Tongue (tissue), 2 donors: ENCODE measurements around the gene PPM1G. TPM values are rescaled to one million over a fixed set of nuclear protein-coding genes. Genes with fewer than 3 reads are reported as not detected.
"Not testable (repeated sequence)": the region's sequence is repeated elsewhere in the genome, so short reads cannot be mapped to it uniquely, and the experiment has no call there.

Source experiments
- DNase-seq: peaks from one replicate; pipeline ENCODE4 v3.0.0-alpha.2; 2015
- total RNA-seq: library from RNA; depleted of rRNA; stranded (reverse); fragments of >200 nt; gene quantifications from one replicate; pipeline ENCODE4 v1.2.3, GENCODE V29; 2014

PPM1G gene
- total RNA-seq, 1 donor from 2014 or later = 41.3 TPM

DNA sequence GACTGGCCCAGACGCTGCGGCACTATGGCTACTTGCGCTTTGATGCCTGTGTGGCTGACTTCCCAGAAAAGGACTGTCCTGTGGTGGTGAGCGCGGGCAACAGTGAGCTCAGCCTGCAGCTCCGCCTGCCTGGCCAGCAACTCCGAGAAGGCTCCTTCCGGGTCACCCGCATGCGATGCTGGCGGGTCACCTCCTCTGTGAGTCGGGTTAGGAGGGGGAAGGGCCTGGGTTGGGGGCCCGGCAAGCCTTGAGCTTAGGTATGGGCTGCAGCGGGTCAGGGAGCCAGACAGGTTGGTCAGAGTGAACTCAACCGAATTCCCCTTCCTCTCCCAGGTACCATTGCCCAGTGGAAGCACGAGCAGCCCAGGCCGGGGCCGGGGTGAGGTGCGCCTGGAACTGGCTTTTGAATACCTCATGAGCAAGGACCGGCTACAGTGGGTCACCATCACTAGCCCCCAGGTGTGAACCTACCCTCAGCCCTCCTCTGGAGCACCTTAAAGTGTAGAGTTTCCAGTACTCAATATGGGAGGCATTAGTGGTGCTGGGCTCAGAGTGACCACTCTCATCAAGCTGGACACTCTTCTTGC is 33.8 kb downstream of the PPM1G start:
- DNase-seq = no peak

DNA sequence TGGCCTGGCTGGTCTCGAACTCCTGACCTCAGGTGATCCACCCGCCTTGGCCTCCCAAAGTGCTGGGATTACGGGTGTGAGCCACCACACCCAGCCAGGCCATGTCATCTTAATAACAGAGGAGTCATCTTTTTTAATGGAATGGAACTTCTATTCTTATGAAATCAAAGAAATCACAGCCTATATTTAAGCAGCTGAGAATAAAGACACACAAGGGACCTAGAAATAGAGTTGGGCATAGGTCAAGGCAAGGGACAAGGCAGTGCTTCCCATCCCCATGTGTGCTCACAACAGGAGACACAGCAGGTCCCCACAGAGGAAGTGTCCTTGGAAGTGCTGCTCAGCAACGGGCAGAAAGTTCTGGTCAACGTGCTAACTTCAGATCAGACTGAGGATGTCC is 35.8 kb downstream of the PPM1G start:
- DNase-seq = no peak

DNA sequence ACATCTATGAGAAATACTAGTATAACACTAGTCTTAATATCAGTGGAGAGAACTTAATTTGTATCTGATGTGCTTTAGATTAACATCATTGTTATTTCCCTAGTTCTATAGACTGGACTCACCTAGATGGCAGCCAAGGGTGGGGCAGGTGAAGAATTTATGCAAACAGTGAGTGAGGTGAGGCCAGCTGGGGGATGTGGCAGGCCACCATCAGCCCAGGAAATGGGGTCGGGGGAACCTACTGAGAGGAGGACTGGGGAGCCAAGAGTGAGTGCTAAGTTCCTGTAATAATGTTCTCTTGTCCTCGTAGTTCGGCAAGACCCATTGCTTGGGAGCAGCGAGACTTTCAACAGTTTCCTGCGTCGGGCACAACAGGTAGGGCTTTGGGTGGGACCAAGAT is 36.5 kb downstream of the PPM1G start:
- no peak for DNase-seq

DNA sequence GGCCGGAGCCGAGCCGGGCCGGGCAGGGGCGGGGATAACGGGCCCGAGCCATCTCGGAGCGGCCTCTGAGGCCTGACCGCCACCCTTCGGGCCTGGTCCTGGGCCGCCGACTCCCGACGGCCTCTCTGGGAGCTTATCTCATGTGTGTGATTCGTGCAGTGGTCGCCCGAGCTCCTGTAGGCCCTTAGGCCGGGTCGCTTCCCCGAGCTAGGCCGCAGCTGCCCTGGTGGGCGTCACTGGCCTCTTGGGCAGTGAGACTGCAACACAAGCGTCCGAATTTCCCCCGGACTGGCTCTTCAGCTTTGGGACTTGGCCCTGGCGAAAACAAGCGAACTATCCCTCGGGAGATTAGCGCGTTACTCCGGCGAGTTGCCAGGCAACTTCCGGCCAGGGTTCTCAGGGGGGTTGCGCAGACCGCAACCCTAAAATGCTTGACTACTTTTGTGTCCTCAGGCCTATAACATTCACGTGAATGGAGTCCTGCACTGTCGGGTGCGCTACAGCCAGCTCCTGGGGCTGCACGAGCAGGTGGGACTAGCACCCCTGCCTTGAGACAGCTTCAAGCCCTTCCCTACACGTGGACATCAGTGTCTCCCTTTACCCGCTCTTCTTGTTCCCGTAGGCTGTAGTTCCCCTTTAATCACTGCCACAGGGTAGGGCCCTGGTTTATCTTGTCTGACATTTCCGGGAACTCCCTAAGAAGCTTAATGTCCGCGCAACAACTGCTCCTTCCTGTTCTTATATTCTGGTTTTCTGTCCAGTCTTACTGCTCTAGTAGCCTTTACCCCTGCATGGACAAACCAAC is 38.4 kb downstream of the PPM1G start:
- DNase-seq = peak; percentile 40

DNA sequence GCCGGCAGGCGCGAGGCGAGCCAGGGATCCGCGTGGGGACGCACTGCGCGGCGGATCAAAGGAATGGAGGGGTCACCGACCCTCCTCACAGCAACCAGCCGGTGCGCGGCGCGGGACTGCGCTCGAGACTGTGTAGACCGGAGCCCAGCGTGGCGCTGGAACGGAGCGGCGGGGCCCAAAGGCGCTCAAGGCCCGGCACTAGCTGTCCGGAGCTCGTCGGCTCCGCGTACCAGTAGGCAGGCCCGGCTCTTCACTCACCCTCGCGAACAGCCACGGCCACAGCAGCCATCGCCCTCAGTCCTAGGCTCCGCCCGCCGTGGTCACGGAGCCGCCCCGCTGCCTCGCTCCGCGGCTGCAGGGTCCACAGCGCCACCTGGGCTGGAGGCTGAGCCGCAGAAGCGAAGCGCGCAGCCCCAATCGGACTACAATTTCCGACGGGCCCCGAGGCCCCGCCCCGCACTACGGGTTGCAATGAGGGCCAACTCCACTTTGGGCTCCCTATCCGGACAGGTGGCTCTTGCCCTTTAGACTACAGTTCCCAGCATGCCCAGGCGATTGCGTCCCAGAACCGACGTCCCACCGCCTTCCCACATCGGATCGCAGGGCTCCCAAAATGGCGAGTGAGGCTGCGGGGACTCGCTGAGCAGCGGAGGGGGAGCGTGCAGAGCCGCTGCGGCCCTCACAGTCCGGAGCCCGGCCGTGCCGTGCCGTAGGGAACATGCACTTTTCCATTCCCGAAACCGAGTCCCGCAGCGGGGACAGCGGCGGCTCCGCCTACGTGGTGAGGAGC is 39.2 kb downstream of the PPM1G start, which contains the start of the genes EIF2B4 and SNX17:
TSS of gene EIF2B4 (minus strand) at position 313 of the 790 bp plus-strand sequence. CDS start at position 289, 24 bp downstream.
TSS of gene SNX17 (plus strand) at position 591 of the 790 bp plus-strand sequence. CDS start at position 719, 128 bp downstream.
- DNase-seq = peak; percentile 100

DNA sequence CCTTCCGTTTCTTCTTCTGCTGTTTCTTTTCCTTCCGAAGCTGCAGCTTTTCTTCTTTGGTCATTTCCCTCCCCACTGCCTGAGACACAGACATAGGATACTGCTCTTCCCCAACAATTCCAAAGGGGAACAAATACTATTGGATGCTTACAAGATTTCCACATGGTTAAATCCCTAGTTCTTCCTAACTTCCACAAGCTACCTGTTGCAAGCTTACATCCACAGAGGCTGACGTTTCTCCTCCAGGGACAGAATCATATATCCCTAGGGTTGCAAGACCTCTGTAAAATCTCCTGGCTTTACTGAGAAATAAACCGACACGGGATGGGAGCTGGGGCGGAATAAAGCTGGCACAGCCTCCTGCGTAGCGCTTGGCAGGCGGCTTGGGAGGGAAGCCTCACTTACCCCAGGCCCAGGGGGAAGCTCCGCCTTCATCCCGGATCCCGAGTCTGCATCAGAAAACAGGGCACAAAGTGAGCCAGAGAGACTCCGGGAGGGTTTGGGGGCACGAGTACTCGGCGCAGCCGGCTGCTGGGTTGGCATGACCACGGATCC is 39.8 kb downstream of the PPM1G start:
- DNase-seq = peak; percentile 75

DNA sequence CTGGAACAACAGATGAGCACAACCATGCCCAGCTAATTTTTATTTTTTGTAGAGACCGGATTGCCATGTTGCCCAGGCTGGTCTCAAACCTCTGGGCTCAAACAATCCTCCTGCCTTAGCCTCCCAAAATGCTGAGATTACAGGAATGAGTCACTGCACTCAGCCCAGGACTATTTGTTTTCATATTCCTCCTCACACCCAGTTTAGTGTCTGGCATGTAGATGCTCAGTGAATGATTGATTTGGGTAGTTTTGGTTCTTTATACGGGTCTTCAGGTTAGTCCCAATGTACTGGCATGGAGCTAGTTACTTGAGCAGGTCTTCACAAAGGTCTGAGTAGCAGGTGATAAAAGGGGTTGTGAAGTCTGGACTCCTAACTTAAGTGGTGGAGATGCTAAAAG is 45.5 kb downstream of the PPM1G start:
- no peak for DNase-seq

DNA sequence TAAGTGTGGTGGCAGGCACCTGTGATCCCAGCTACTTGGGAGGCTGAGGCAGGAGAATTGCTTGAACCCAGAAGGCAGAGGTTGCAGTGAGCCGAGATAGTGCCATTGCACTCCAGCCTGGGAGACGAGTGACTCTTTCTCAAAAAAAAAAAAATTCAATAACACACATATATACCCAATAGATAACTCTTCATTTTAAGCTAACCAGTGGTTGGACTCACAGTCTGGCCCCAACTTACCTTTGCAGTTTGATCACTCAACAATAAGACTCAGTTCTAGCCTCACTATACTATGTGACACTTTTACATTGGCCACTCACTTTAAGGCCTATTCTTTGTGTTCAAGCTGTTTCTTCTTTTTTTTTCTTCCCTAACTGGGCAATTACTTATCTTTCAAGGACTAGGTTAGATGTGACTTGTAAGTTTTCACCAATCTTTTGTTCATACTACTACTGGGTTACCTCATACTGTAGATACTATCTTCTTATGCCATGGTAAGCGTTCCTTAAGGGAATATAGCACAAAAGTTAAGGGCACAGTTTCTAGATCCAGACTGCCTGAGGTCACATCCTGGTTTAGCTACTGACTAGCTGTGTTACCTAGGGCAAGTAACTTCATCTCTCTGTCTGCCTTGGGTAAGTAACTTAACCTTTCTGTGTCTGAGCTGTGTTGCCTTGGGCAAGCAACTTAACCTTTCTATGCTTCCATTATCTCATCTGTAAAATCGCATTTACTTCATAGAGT is 46.5 kb downstream of the PPM1G start:
- DNase-seq = no peak

DNA sequence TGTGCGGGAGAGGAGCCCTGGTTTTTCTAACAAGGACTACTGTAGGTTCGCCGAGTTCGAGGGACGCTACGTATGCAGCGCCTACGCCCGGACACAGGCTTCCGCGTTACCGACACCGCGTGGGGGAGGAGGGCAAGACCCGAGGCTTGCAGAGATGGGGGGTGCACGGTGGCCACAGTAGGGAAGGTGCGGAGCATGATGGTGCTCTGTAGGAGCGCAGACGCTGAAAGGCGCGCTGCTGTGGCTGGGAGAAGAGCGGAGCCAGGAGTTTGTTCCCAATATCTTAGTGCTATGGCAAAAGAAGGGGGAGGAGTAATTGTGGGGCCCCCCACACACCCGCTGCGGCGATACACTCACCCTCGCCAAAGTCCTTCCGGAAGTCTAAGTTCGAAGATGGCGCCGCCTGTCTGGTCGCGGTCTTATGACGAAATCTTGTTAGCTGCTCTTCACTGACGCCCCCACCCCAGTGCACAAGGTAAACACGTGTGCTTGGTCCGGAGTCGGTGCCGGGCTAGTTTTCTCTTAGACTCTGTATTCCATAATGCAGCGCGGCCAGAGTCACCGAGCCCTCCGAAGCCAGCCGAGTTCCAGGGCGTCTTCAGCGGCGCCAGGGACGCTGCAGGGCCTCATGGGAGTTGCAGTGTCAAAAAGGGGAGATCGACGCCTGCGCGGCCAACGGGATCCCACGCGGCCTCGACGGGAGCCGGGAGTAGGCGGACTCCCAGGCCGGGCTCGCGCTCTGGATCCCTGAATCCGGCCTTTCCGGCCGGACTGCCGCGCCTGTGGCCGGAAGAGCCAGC is 52.8 kb downstream of the PPM1G start, which contains the start of gene GTF3C2:
TSS of gene GTF3C2 (minus strand) at position 383 of the 800 bp plus-strand sequence. CDS start 13,210 bp downstream, outside the sequence.
- DNase-seq = peak; percentile 99

DNA sequence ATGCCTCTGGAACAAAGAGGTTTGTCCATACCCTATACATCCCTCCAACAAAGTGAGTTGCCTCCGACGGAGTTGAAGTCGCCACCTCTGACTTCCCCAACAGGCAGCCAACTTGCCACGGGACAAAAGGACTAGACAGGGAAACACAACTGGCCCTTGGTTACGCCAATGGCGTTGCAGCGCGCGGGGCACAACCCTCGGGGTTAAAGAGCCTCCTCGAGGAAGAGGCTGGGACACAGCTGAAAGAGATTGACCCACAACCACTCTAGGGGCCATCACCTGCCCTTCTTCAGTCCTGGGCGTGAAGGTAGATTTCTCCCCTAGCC is 53.4 kb downstream of the PPM1G start:
- DNase-seq = no peak

DNA sequence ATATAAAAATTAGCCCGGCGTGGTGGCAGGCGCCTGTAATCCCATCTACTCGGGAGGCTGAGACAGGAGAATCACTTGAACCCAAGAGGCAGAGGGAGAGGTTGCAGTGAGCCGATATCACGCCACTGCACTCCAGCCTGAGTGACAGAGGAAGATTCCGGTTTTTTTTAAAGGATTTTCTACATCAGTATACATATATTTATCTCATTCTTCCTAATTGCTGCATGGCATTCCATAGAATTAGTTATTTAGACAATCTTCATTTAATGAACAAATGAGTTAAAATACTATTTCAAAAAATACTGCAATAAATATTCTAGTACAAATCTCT is 54.8 kb downstream of the PPM1G start:
- DNase-seq = no peak

DNA sequence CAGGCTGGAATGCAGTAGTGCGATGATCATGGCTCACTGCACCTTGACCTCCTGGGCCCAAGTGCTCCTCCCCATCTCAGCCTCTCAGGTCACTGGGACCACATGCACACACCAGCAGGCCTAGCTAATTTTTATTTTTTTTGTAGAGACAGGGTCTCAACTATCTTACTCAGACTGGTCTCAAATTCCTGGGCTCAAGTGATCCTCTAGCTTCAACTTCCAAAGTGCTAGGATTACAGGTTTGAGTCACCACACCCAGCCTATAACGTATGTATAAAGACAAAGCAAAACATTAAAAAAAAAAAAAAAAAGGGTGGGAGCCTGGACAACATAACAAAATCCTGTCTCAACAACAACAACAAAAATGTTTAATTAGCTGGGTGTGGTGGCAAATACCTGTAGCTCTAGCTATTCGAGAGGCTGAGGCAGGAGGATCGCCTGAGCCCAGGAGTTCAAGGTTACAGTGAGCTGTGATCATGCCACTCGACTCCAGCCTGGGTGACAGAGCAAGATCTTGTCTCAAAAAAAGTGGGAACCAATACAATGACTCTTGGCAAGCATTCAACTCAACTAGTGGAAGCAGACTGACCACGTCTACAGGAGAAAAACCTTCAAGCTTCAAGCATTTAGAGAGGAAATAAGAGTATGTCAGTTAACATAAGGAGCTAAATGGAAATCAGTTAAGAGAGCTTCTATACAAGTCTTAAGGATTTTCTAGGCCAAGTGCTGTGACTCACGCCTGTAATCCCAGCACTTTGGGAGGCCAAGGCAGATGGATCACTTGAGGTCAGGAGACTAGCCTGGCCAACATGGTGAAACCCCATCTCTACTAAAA is 55.4 kb downstream of the PPM1G start:
- no peak for DNase-seq

DNA sequence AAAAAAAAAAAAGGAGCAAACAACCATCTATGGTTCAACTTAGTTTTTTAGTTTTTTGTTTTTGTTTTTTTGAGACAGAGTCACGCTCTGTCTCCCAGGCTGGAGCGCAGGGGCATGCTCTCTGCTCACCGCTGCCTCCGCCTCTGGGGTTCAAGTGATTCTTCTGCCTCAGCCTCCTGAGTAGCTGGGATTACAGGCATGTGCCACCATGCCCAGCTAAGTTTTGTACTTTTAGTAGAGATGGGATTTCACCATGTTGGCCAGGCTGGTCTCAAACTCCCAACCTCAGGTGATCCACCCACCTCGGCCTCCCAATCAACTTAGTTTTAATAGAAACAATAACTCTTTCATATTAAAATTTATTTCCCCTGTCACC is 56.0 kb downstream of the PPM1G start:
- DNase-seq = not testable (repeated sequence)

DNA sequence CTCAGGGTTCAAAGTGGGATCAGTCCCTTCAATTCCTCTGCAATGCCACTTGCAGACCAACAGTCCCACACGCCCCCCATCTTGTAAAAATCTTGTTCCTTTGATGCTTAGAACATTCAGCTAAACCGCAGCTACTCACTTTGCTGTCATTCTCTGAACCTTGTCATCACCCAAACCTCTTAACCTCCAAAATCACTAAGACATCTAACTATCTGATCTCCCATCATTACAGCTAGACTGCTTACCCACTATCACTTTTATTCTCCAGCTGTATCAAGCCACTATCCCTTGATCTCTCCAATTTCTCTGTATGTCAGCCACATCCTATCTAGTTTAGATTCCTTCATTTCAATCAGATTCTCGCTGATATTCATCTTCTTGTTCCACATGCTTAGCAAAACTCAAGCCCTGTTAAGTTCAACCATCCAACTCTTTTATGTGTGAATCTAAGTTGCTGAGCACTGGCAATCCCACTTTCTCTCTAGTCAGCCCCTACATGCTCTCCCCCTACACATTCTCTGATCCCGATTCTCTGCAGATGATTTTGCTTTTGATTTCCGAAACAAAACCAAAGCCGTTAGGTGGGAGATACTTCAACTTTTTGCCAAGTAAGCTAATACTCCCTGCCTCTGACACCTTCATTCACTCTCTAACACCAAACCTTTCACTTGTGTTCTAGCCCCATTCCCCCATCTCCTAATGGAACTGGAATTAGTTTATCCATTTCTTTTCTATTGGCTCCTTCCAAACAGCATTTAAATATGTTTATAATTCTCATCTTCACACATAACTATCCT is 57.4 kb downstream of the PPM1G start:
- no peak for DNase-seq

DNA sequence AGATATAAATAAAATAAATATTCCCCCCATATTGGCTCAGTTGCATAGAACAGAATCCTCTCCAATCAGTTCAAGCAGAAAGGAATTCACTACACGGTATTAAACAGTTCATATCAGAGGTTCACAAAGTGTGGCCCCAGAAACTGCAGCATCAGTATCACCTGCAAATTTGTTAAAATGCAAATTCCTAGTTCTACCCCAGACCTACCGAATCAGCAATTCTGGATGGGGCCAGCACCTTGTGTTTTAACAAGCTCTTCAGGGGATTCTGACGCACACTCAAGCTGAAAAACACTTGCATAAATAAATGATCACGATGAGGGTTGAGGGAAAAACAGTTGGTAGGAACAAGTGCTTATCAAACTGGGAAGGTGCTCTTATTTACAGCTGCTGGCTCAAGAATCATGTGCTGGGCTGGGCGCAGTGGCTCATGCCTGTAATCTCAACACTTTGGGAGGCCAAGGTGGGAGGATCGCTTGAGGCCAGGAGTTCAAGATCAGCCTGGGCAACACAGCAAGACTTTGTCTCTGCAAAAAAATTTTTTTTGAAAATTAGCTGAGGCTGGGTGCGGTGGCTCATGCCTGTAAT is 59.2 kb downstream of the PPM1G start:
- no peak for DNase-seq

DNA sequence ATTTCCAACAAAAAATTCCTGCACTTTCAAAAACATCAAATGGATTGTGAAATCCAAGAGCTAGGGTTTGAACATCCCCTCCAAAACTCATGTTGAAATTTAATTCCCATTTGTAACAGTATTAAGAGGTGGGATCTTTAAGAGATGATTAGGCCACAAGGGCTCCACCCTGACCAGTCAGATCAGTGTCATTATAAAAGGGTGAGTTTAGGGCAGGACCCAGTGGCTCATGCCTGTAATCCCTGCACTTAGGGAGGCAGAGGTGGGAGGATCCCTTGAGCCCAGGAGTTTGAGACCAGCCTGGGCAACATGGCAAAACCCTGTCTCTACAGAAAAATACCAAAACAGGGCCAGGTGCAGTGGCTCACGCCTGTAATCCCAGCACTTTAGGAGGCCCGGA is 61.8 kb downstream of the PPM1G start:
- DNase-seq = no peak

DNA sequence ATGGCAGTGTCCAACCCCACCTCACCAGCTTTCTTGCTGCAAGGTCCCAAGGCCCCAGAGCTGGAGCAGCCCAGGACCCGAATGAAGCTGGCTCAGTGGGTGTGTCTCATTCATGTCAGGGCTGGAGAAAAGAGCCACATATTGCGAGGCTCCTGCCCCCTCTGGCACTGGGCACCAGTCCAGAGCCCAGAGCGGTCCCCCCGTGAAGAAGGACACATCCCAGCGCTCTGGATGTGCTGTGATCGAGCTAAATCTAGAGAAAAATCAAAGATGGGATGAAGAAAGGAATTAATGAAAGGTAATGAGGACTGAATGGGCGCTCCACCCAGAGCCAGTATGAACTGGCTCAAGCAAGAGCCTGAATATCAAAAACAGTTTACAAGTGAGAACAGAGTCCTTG is 73.2 kb downstream of the PPM1G start:
- no peak for DNase-seq

DNA sequence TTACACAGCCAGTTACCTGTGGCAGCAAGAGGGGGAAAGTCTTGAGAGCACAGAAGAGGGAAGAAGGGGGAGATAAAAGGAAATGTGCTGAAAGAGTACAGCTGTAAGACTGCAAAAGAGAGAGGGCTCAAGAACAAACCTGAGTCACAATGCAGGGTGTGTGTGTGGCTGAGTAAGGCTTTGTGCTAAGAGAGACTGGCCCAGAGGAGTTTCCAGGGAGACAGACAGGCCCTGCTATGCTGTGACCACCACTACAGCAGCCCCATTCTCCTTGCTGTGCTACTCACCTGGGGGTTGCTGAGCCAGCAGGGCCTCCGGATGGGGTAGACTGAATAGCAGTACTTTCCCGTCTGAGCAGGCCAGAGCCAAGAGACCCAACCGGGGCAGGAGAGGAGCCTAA is 74.1 kb downstream of the PPM1G start:
- DNase-seq = no peak
